Caco-2 (cell line): ENCODE measurements around the gene DNAJB14. TPM values are rescaled to one million over a fixed set of nuclear protein-coding genes. Genes with fewer than 3 reads are reported as not detected.

Source experiments
- BruUV-seq: library from RNA; stranded (reverse); fragments of 400-500 nt; replicated peaks from 2 replicates; lab custom pipeline; 2021; lab: Mats Ljungman, UMichigan
- CTCF ChIA-PET: fragments of 300-600 bp; sonication (Branson Sonifier 250); formaldehyde crosslinking; loops from one replicate; lab custom pipeline; 2022; ENCODE audit warnings: antibody characterized with exemption; lab: Charles Lee
- POLR2A ChIA-PET: fragments of 300-600 bp; sonication (Branson Sonifier 250); formaldehyde crosslinking; loops from one replicate; lab custom pipeline; 2022; ENCODE audit warnings: antibody characterized with exemption; lab: Charles Lee
- DNase-seq, 2 experiments: peaks; one replicate each; pipeline versions ENCODE4 v3.0.0 to v3.0.0-alpha.2; 2020 to 2022
- H3K27me3 ChIP-seq: replicated peaks from 2 replicates; pipeline ENCODE4 v1.6.0; 2011; ENCODE audit warnings: low read length; ENCODE audit not compliant: control insufficient read depth, insufficient read depth
- H3K36me3 ChIP-seq: 2 replicates; pipeline ENCODE4 v1.5.1; 2011; ENCODE audit warnings: low read length; ENCODE audit not compliant: control insufficient read depth, insufficient read depth
- H3K4me1 ChIP-seq: fragments of 250-450 bp; sonication (Bioruptor Pico); 2 replicates; pipeline ENCODE4 v1.5.1; 2020; ENCODE audit warnings: mild to moderate bottlenecking
- H3K4me3 ChIP-seq: 2 replicates; pipeline ENCODE4 v1.5.1; 2011; ENCODE audit warnings: low read depth, mild to moderate bottlenecking, control low read depth, low read length
- H3K9me3 ChIP-seq: fragments of 250-450 bp; sonication (Bioruptor Pico); 2 replicates; pipeline ENCODE4 v1.5.1; 2020; ENCODE audit warnings: mild to moderate bottlenecking, moderate library complexity
- H3K27ac Mint-ChIP-seq: one replicate; pipeline ENCODE4 v1.8.0; 2022; ENCODE audit warnings: mixed read lengths; ENCODE audit not compliant: unreplicated experiment
- H3K27me3 Mint-ChIP-seq: one replicate; pipeline ENCODE4 v1.8.0; 2022; ENCODE audit warnings: mixed read lengths; ENCODE audit not compliant: insufficient read depth, unreplicated experiment
- H3K36me3 Mint-ChIP-seq: one replicate; pipeline ENCODE4 v1.8.0; 2022; ENCODE audit warnings: mild to moderate bottlenecking, mixed read lengths; ENCODE audit not compliant: insufficient read depth, unreplicated experiment
- H3K4me1 Mint-ChIP-seq: one replicate; pipeline ENCODE4 v1.8.0; 2022; ENCODE audit warnings: low read depth, mixed read lengths; ENCODE audit not compliant: unreplicated experiment
- H3K4me3 Mint-ChIP-seq: one replicate; pipeline ENCODE4 v1.8.0; 2022; ENCODE audit warnings: mild to moderate bottlenecking, moderate library complexity, mixed read lengths; ENCODE audit not compliant: unreplicated experiment
- H3K9me3 Mint-ChIP-seq: one replicate; pipeline ENCODE4 v1.8.0; 2022; ENCODE audit warnings: mixed read lengths; ENCODE audit not compliant: unreplicated experiment
- intact Hi-C: fragments of 100-400 bp; cut with micrococcal nuclease; formaldehyde crosslinking; loops from one replicate; pipeline ENCODE4 v1.10.0; 2022; ENCODE audit not compliant: unreplicated experiment
- total RNA-seq: library from RNA; stranded (reverse); gene quantifications from 2 replicates; pipeline ENCODE4 v1.2.3, GENCODE V29; 2022
- TF ChIP-seq, protein P1 (sequence below), 2 experiments: fragments of 200-600 bp in 1 of 2; IDR thresholded peaks; 1 replicate in 1 of 2; 2 replicates in 1 of 2; pipeline versions ENCODE4 v1.5.1 to v1.8.0; 2011 to 2022; ENCODE audit warnings: antibody characterized with exemption in 1 of 2, control low read depth in 1 of 2, inconsistent platforms in 1 of 2, low read depth in 1 of 2, low read length in 1 of 2, mild to moderate bottlenecking in 1 of 2, moderate library complexity in 1 of 2; ENCODE audit not compliant: insufficient read depth in 1 of 2, severe bottlenecking in 1 of 2, unreplicated experiment in 1 of 2

Gene DNAJB14
- total RNA-seq, 1 experiment from 2014 or later = 37.3 TPM

DNA sequence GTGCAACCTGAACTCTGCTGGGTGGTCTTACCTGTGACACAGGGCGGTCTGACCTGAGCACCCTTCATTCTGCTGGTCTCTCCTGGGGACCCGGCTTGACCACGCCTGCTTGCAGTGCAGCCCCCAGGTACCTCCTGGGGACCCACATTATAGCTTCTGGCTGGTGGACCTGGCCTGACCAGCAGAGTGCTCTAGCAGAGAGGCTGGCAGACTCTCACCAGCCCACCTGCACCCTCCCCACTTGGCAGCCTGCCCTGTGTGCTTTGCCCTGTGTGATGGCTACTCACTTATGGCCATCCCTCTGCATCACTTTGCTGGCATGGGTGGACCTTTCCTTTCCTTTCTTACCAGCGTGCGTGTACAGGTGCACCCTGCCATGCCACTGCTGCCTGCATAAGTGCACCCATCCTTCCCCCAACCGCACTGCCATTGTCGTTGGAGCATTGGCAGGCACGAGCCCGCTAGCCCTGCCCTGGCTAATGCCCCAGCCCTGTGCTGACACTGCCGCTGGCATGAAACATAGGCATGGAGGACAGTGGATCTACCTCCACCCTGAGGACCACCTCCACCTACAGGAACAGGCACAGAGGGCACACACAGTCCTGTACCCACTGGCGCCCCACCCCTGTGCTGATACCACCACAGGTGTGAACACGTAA is 25.2 kb upstream of the DNAJB14 start:
- no peak for DNase-seq
- H3K36me3 ChIP-seq = no peaks in the 10 kb centered on the region
- no peaks in the 10 kb centered on the region for H3K4me1 Mint-ChIP-seq
- H3K9me3 ChIP-seq = no peaks in the 10 kb centered on the region
- no peaks in the 10 kb centered on the region for H3K27me3 ChIP-seq
- no peaks in the 10 kb centered on the region for H3K36me3 Mint-ChIP-seq
- no peak overlapping the region for H3K27ac Mint-ChIP-seq
- TF ChIP-seq, protein P1, sequence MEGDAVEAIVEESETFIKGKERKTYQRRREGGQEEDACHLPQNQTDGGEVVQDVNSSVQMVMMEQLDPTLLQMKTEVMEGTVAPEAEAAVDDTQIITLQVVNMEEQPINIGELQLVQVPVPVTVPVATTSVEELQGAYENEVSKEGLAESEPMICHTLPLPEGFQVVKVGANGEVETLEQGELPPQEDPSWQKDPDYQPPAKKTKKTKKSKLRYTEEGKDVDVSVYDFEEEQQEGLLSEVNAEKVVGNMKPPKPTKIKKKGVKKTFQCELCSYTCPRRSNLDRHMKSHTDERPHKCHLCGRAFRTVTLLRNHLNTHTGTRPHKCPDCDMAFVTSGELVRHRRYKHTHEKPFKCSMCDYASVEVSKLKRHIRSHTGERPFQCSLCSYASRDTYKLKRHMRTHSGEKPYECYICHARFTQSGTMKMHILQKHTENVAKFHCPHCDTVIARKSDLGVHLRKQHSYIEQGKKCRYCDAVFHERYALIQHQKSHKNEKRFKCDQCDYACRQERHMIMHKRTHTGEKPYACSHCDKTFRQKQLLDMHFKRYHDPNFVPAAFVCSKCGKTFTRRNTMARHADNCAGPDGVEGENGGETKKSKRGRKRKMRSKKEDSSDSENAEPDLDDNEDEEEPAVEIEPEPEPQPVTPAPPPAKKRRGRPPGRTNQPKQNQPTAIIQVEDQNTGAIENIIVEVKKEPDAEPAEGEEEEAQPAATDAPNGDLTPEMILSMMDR (IDR thresholded peaks at IDR 0.05; ENCODE audit: insufficient read depth in 1 of 2, low read depth in 1 of 2, low read length in 1 of 2, severe bottlenecking in 1 of 2, unreplicated experiment in 1 of 2) = no peak
- POLR2A ChIA-PET = no interaction called here
- intact Hi-C loops = no loop called here
- H3K27me3 Mint-ChIP-seq = peaks cover 8% of the 10 kb centered on the region
- no peak overlapping the region for H3K4me3 ChIP-seq
- H3K9me3 Mint-ChIP-seq = no peaks in the 10 kb centered on the region
- no TSS peak for BruUV-seq
- no peaks in the 10 kb centered on the region for H3K4me1 ChIP-seq
- no peak overlapping the region for H3K4me3 Mint-ChIP-seq
- CTCF ChIA-PET = no interaction called here

DNA sequence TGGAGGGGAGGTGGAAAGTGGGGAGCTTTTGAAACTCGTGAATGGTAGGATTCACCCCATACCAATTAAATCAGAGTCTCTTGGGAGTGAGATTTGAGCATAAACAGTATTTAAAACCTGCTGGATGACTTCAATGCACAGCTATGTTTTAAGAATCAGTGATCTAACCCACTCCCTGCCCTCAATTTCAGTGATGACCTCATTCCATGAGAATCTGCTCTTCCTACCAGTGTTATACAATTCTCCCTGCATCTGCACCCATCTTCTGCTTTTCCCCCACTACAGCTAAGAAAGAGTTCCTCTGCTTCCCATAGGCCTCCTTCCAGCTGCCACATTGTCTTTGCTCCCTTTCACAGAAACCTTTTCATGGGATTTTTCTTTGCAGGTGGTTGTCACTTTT is 21.9 kb upstream of the DNAJB14 start:
- Histone ChIP-seq H3K36me3 (no peaks in the 10 kb centered on the region), H3K4me3 (no peak overlapping the region), H3K9me3 (no peaks in the 10 kb centered on the region), H3K4me1 (no peaks in the 10 kb centered on the region), H3K27me3 (no peaks in the 10 kb centered on the region)
- no peaks in the 10 kb centered on the region for H3K4me1 Mint-ChIP-seq
- H3K27ac Mint-ChIP-seq = no peak overlapping the region
- H3K9me3 Mint-ChIP-seq = no peaks in the 10 kb centered on the region
- peaks cover 10% of the 10 kb centered on the region for H3K27me3 Mint-ChIP-seq
- no peak for DNase-seq
- no TSS peak for BruUV-seq
- TF ChIP-seq, protein P1 (IDR thresholded peaks at IDR 0.05; ENCODE audit: insufficient read depth in 1 of 2, low read depth in 1 of 2, low read length in 1 of 2, severe bottlenecking in 1 of 2, unreplicated experiment in 1 of 2) = no peak
- POLR2A ChIA-PET = no interaction called here
- CTCF ChIA-PET = no interaction called here
- no peaks in the 10 kb centered on the region for H3K36me3 Mint-ChIP-seq
- intact Hi-C loops = no loop called here
- H3K4me3 Mint-ChIP-seq = no peak overlapping the region

DNA sequence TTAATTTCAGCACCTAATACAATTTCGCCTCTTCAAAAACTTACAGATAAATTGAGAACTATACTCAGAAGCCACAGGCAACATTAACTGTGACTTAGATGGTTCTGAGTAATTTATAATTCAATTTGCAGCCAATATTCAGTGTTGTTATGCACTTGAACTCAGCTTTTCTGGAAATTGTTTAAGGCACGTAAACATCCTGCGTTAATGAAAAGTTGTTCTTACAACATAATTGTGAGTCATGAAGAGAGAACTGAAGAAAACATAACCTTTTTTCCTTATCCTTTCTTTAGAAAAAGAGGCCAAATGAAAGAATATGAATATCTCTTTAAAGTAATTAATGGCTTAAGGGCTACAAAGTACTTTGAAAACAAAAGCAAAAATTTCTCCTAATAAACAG is 20.3 kb upstream of the DNAJB14 start:
- no peaks in the 10 kb centered on the region for H3K4me1 ChIP-seq
- CTCF ChIA-PET = no interaction called here
- no peaks in the 10 kb centered on the region for H3K36me3 ChIP-seq
- no TSS peak for BruUV-seq
- no peak overlapping the region for H3K27ac Mint-ChIP-seq
- no peaks in the 10 kb centered on the region for H3K4me1 Mint-ChIP-seq
- H3K4me3 Mint-ChIP-seq = no peak overlapping the region
- no peaks in the 10 kb centered on the region for H3K9me3 ChIP-seq
- H3K9me3 Mint-ChIP-seq = no peaks in the 10 kb centered on the region
- no peak overlapping the region for H3K4me3 ChIP-seq
- POLR2A ChIA-PET = no interaction called here
- intact Hi-C loops = no loop called here
- no peaks in the 10 kb centered on the region for H3K36me3 Mint-ChIP-seq
- TF ChIP-seq, protein P1 (IDR thresholded peaks at IDR 0.05; ENCODE audit: insufficient read depth in 1 of 2, low read depth in 1 of 2, low read length in 1 of 2, severe bottlenecking in 1 of 2, unreplicated experiment in 1 of 2) = no peak
- peaks cover 10% of the 10 kb centered on the region for H3K27me3 Mint-ChIP-seq
- DNase-seq = no peak
- H3K27me3 ChIP-seq = no peaks in the 10 kb centered on the region
